HCT116 (cell line): Measurements from ENCODE around the gene SEMA4C. TPM values are rescaled to one million over a fixed set of nuclear protein-coding genes. Genes with fewer than 3 reads are reported as not detected.

Experiments used
- ATAC-seq: fragments of 200-7000 bp; cut with Tn5 transposase; 2 replicates; pipeline ENCODE4 v1.9.1; 2020; ENCODE audit warnings: mild to moderate bottlenecking, moderate library complexity
- BruUV-seq: library from RNA; stranded (reverse); fragments of 400-500 nt; replicated peaks from 2 replicates; lab custom pipeline; 2021; lab: Mats Ljungman, UMichigan
- CTCF ChIA-PET: fragments of 300-600 bp; sonication (Branson Sonifier 250); formaldehyde crosslinking; loops from one replicate; lab custom pipeline; 2021; ENCODE audit warnings: antibody characterized with exemption; lab: Charles Lee
- POLR2A ChIA-PET: fragments of 300-600, 350-600 bp; sonication (Branson Sonifier 250); formaldehyde crosslinking; loops from one replicate; lab custom pipeline; 2021; ENCODE audit warnings: antibody characterized with exemption; lab: Charles Lee
- RAD21 ChIA-PET, 2 experiments: fragments of 300-600 bp; sonication (Branson Sonifier 250); formaldehyde crosslinking; loops; one replicate each; lab custom pipeline; 2023; ENCODE audit warnings: low total read pairs in 2 of 2; ENCODE audit not compliant: uncharacterized antibody in 2 of 2, unreplicated experiment in 2 of 2, low non-redundant PET in 1 of 2; lab: Charles Lee
- DNase-seq: peaks from one replicate; pipeline ENCODE4 v3.0.0-alpha.2; 2010; ENCODE audit warnings: low read depth, low spot score
- H2AFZ ChIP-seq: fragments of 200-600 bp; shearing (Covaris generic), sonication (generic); 2 replicates; pipeline ENCODE4 v1.6.1; 2017; ENCODE audit warnings: low read depth, mixed run types, mixed read lengths, antibody characterized with exemption, low read length; ENCODE audit not compliant: poor library complexity, severe bottlenecking
- H3K27ac ChIP-seq: 2 replicates; pipeline ENCODE4 v1.5.1; 2012; ENCODE audit warnings: low read depth, low read length
- H3K27me3 ChIP-seq: fragments of 200-600 bp; sonication (generic); 2 replicates; pipeline ENCODE4 v1.6.1; 2016; ENCODE audit warnings: mixed run types, low read length, mixed read lengths; ENCODE audit not compliant: insufficient read depth
- H3K36me3 ChIP-seq, 2 experiments: fragments of 200-500 bp in 1 of 2; fragments of 200-600 bp in 1 of 2; sonication (Bioruptor generic) in 1 of 2; sonication (generic) in 1 of 2; 2 replicates each; pipeline versions ENCODE4 v1.5.1 to v1.6.1; 2014 to 2016; ENCODE audit warnings: low read length in 2 of 2, inconsistent platforms in 1 of 2, mixed read lengths in 1 of 2, mixed run types in 1 of 2; ENCODE audit not compliant: insufficient read depth in 2 of 2, control insufficient read depth in 1 of 2
- H3K4me1 ChIP-seq, 2 experiments: fragments of 200-600 bp in 1 of 2; sonication (generic) in 1 of 2; 2 replicates each; pipeline versions ENCODE4 v1.5.1 to v1.6.1; 2012 to 2017; ENCODE audit warnings: low read length in 2 of 2, inconsistent platforms in 1 of 2, mild to moderate bottlenecking in 1 of 2, mixed read lengths in 1 of 2, mixed run types in 1 of 2, moderate library complexity in 1 of 2; ENCODE audit not compliant: insufficient read depth in 2 of 2, control insufficient read depth in 1 of 2
- H3K4me2 ChIP-seq: fragments of 200-600 bp; sonication (generic); 2 replicates; pipeline ENCODE4 v1.6.1; 2017; ENCODE audit warnings: mixed run types, low read length, mixed read lengths
- H3K4me3 ChIP-seq, 2 experiments: fragments of 200-600 bp in 1 of 2; sonication (generic) in 1 of 2; replicated peaks in 1 of 2; 2 replicates each; pipeline ENCODE4 v1.5.1; 2011 to 2016; ENCODE audit warnings: low read length in 2 of 2, control low read depth in 1 of 2, low read depth in 1 of 2, mild to moderate bottlenecking in 1 of 2, mixed read lengths in 1 of 2, mixed run types in 1 of 2
- H3K79me2 ChIP-seq: fragments of 200-600 bp; sonication (generic); 2 replicates; pipeline ENCODE4 v1.6.1; 2017; ENCODE audit warnings: mild to moderate bottlenecking, mixed run types, low read length, moderate library complexity, mixed read lengths; ENCODE audit not compliant: insufficient read depth
- H3K9ac ChIP-seq: fragments of 200-600 bp; sonication (generic); 2 replicates; pipeline ENCODE4 v1.6.1; 2016; ENCODE audit warnings: low read length, mixed read lengths
- H3K9me2 ChIP-seq: fragments of 200-600 bp; sonication (generic), shearing (Covaris generic); 2 replicates; pipeline ENCODE4 v1.6.1; 2017; ENCODE audit warnings: mixed run types, mild to moderate bottlenecking, moderate library complexity; ENCODE audit not compliant: insufficient read depth
- H3K9me3 ChIP-seq, 2 experiments: fragments of 200-500 bp in 1 of 2; fragments of 200-600 bp in 1 of 2; sonication (Bioruptor generic) in 1 of 2; sonication (generic) in 1 of 2; 2 replicates each; pipeline ENCODE4 v1.6.1; 2014 to 2017; ENCODE audit warnings: low read length in 2 of 2, mixed read lengths in 2 of 2, inconsistent platforms in 1 of 2, low read depth in 1 of 2, mild to moderate bottlenecking in 1 of 2, mixed run types in 1 of 2, moderate library complexity in 1 of 2; ENCODE audit not compliant: control insufficient read depth in 1 of 2, insufficient read depth in 1 of 2
- H4K20me1 ChIP-seq: fragments of 200-600 bp; sonication (generic), shearing (Covaris generic); 2 replicates; pipeline ENCODE4 v1.6.1; 2017; ENCODE audit warnings: mixed run types, mild to moderate bottlenecking, moderate library complexity; ENCODE audit not compliant: insufficient read depth
- CBX3 ChIP-seq: IDR thresholded peaks from 2 replicates; pipeline ENCODE4 v1.6.1; 2012; ENCODE audit warnings: low read depth
- CEBPB ChIP-seq: IDR thresholded peaks from 2 replicates; pipeline ENCODE4 v1.6.1; 2012; ENCODE audit warnings: low read depth
- FOSL1 ChIP-seq: IDR thresholded peaks from 2 replicates; pipeline ENCODE4 v1.6.1; 2012; ENCODE audit warnings: low read depth
- JUND ChIP-seq: IDR thresholded peaks from 2 replicates; pipeline ENCODE4 v1.6.1; 2012
- POLR2A ChIP-seq: IDR thresholded peaks from 2 replicates; pipeline ENCODE4 v1.7.0; 2011; ENCODE audit warnings: borderline replicate concordance; ENCODE audit not compliant: insufficient read depth, insufficient read length; ENCODE audit errors: extremely low read depth
- POLR2AphosphoS5 ChIP-seq: IDR thresholded peaks from 2 replicates; pipeline ENCODE4 v1.6.1; 2011; ENCODE audit warnings: mild to moderate bottlenecking, low read depth, low read length, moderate library complexity
- SIN3A ChIP-seq: IDR thresholded peaks from 2 replicates; pipeline ENCODE4 v1.6.1; 2012; ENCODE audit warnings: low read depth
- SRF ChIP-seq: IDR thresholded peaks from 2 replicates; pipeline ENCODE4 v1.6.1; 2012; ENCODE audit warnings: low read depth
- TCF7L2 ChIP-seq: IDR thresholded peaks from 2 replicates; pipeline ENCODE4 v1.7.0; 2011; ENCODE audit warnings: borderline replicate concordance, inconsistent platforms; ENCODE audit not compliant: insufficient read depth, insufficient read length; ENCODE audit errors: extremely low read depth
- YY1 ChIP-seq: IDR thresholded peaks from 2 replicates; pipeline ENCODE4 v1.6.1; 2011; ENCODE audit warnings: low read length, low read depth, moderate library complexity, mild to moderate bottlenecking; ENCODE audit not compliant: insufficient replicate concordance; ENCODE audit errors: extremely low read depth
- ZFX ChIP-seq: fragments of 450-650 bp; IDR thresholded peaks from 2 replicates; pipeline ENCODE4 v1.6.1; 2017
- intact Hi-C: fragments of 100-400 bp; cut with micrococcal nuclease; formaldehyde crosslinking; loops from 2 replicates; pipeline ENCODE4 v1.10.0; 2022
- total RNA-seq: library from RNA; stranded (reverse); gene quantifications from one replicate; pipeline ENCODE4 v1.2.1, GENCODE V29; 2021; ENCODE audit not compliant: unreplicated experiment
- TF ChIP-seq, protein P1 (sequence below): IDR thresholded peaks from 2 replicates; pipeline ENCODE4 v1.6.1; 2012
- TF ChIP-seq, protein P2 (sequence below), 3 experiments: fragments of 200-600 bp in 1 of 3; sonication (generic) in 1 of 3; IDR thresholded peaks in 2 of 3; conservative IDR thresholded peaks in 1 of 3; 2 replicates each; pipeline ENCODE4 v1.5.1; 2012 to 2017; ENCODE audit warnings: low read depth in 2 of 3, low read length in 2 of 3, antibody characterized with exemption in 1 of 3, borderline replicate concordance in 1 of 3, control low read depth in 1 of 3, mild to moderate bottlenecking in 1 of 3, mixed read lengths in 1 of 3, mixed run types in 1 of 3, moderate library complexity in 1 of 3; ENCODE audit not compliant: insufficient read depth in 1 of 3

Gene SEMA4C
- total RNA-seq, 1 experiment from 2014 or later: 25.4 TPM

GRCh38 chr2:96897491-96898134 lies 27.7 kb upstream of the SEMA4C start:
- Histone ChIP-seq H3K9me3 (no peaks in the 10 kb centered on the region), H3K4me2 (no peak overlapping the region), H3K27me3 (no peaks in the 10 kb centered on the region), H3K36me3 (no peaks in the 10 kb centered on the region), H3K4me3 (no peak overlapping the region), H3K9ac (no peak overlapping the region), H3K4me1 (peaks cover 13 to 23% of the 10 kb centered on the region in 2 experiments; a peak in 3 of 4 replicates), H3K9me2 (no peaks in the 10 kb centered on the region), H4K20me1 (no peaks in the 10 kb centered on the region), H3K27ac (no peak overlapping the region), H3K79me2 (no peaks in the 10 kb centered on the region), H2AFZ (no peak overlapping the region)
- ChIA-PET RAD21 (no interaction called here), CTCF (no interaction called here), POLR2A (no interaction called here)
- no TSS peak for BruUV-seq
- DNase-seq (no peak), ATAC-seq (no peak)
- TF ChIP-seq FOSL1 (no peak), ZFX (no peak), JUND (no peak), TCF7L2 (no peak), POLR2AphosphoS5 (no peak), SRF (no peak), CEBPB (no peak), SIN3A (no peak), POLR2A (no peak), CBX3 (no peak), YY1 (no peak)
- TF ChIP-seq, protein P1, sequence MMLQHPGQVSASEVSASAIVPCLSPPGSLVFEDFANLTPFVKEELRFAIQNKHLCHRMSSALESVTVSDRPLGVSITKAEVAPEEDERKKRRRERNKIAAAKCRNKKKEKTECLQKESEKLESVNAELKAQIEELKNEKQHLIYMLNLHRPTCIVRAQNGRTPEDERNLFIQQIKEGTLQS: no peak
- TF ChIP-seq, protein P2, sequence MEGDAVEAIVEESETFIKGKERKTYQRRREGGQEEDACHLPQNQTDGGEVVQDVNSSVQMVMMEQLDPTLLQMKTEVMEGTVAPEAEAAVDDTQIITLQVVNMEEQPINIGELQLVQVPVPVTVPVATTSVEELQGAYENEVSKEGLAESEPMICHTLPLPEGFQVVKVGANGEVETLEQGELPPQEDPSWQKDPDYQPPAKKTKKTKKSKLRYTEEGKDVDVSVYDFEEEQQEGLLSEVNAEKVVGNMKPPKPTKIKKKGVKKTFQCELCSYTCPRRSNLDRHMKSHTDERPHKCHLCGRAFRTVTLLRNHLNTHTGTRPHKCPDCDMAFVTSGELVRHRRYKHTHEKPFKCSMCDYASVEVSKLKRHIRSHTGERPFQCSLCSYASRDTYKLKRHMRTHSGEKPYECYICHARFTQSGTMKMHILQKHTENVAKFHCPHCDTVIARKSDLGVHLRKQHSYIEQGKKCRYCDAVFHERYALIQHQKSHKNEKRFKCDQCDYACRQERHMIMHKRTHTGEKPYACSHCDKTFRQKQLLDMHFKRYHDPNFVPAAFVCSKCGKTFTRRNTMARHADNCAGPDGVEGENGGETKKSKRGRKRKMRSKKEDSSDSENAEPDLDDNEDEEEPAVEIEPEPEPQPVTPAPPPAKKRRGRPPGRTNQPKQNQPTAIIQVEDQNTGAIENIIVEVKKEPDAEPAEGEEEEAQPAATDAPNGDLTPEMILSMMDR (IDR thresholded peaks at IDR 0.05 in 2 of 3, conservative IDR thresholded peaks at IDR 0.05 in 1 of 3; ENCODE audit: borderline replicate concordance in 1 of 3, insufficient read depth in 1 of 3, low read depth in 2 of 3, low read length in 2 of 3): no peak
- intact Hi-C loops: no loop called here
